AG04450 (cell line): ENCODE measurements around the gene IFI30. TPM values are rescaled to one million over a fixed set of nuclear protein-coding genes. Genes with fewer than 3 reads are reported as not detected.

Source experiments
- CTCF ChIA-PET: fragments of 300-600, 350-600 bp; formaldehyde crosslinking; extraction: SDS; loops from one replicate; lab custom pipeline; 2022; ENCODE audit warnings: antibody characterized with exemption, inconsistent platforms; lab: Charles Lee
- POLR2A ChIA-PET: fragments of 350-600 bp; formaldehyde crosslinking; extraction: SDS; loops from one replicate; lab custom pipeline; 2021; ENCODE audit warnings: antibody characterized with exemption, inconsistent platforms; lab: Yijun Ruan, JAX
- DNase-seq: peaks from one replicate; pipeline ENCODE4 v3.0.0-alpha.2; 2011; ENCODE audit warnings: low read depth, low spot score
- H3K27ac ChIP-seq: one replicate; pipeline ENCODE4 v1.5.1; 2012; ENCODE audit warnings: low read depth, low read length, control low read depth
- H3K27me3 ChIP-seq: one replicate; pipeline ENCODE4 v1.6.0; 2012; ENCODE audit warnings: low read length; ENCODE audit not compliant: control insufficient read depth, insufficient read depth
- H3K4me3 ChIP-seq: 2 replicates; pipeline ENCODE4 v1.5.1; 2011; ENCODE audit warnings: mild to moderate bottlenecking, low read depth, low read length, control low read depth
- H3K9me3 ChIP-seq: 2 replicates; pipeline ENCODE4 v1.5.1; 2012; ENCODE audit warnings: low read length; ENCODE audit not compliant: control insufficient read depth, insufficient read depth
- polyA plus RNA-seq: library from polyadenylated mRNA; depleted of rRNA; stranded (reverse); fragments of >200 nt; gene quantifications from 2 replicates; pipeline ENCODE4 v1.2.3, GENCODE V29; 2011
- TF ChIP-seq, protein P1 (sequence below): IDR thresholded peaks from 2 replicates; pipeline ENCODE4 v1.5.1; 2011; ENCODE audit warnings: low read depth, low read length, control low read depth, inconsistent platforms

IFI30 gene
- polyA plus RNA-seq, 1 experiment, result 6.9 TPM

DNA sequence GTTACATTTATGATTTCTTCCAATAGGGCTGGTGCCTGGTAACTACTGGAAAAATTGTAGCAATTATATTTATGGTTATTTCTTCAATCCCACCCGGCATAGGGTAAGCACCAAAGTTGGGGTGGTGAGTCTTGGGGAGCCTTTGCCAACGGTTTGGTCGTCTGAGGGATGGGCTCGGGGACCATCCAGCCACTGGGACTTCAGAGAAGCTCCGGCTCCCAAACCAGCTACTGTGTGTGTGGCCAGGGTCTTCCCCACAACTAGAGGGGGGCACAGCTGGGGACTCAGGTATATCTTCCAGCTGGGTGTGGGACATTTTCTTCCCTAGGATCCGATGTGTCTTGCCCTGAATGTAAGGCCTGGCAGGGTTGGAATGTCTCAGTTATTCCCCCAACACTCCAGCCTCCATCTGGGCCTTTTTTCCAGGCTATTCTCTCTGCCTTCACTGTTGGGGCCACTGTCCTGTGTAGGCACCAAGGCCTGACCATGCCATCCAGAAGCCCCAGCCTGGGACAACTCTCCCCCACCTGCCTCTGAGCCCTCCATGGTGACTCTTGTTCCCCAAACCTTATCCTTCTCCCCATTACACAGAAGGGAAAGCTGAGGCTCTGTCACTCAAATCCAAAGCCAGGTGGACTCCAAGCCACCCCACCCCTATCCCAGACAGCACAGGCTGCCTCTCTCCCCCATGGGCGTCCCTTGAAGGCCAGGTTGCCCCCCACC lies 1.1 kb upstream of the IFI30 start:
- POLR2A ChIA-PET, result no interaction called here
- no peak for DNase-seq
- Histone ChIP-seq H3K4me3 (no peak overlapping the region), H3K9me3 (no peaks in the 10 kb centered on the region; the same call in 1 of the 2 replicates), H3K27ac (no peak overlapping the region), H3K27me3 (peaks cover 5% of the 10 kb centered on the region)
- TF ChIP-seq, protein P1, sequence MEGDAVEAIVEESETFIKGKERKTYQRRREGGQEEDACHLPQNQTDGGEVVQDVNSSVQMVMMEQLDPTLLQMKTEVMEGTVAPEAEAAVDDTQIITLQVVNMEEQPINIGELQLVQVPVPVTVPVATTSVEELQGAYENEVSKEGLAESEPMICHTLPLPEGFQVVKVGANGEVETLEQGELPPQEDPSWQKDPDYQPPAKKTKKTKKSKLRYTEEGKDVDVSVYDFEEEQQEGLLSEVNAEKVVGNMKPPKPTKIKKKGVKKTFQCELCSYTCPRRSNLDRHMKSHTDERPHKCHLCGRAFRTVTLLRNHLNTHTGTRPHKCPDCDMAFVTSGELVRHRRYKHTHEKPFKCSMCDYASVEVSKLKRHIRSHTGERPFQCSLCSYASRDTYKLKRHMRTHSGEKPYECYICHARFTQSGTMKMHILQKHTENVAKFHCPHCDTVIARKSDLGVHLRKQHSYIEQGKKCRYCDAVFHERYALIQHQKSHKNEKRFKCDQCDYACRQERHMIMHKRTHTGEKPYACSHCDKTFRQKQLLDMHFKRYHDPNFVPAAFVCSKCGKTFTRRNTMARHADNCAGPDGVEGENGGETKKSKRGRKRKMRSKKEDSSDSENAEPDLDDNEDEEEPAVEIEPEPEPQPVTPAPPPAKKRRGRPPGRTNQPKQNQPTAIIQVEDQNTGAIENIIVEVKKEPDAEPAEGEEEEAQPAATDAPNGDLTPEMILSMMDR, result no peak
- CTCF ChIA-PET, result interaction anchor here (0.6 to 2.4 kb wide), 3 partner anchors 59 to 302 kb away, joined by 3 to 10 read pairs (median 7); no protein-coding TSS in a partner anchor

DNA sequence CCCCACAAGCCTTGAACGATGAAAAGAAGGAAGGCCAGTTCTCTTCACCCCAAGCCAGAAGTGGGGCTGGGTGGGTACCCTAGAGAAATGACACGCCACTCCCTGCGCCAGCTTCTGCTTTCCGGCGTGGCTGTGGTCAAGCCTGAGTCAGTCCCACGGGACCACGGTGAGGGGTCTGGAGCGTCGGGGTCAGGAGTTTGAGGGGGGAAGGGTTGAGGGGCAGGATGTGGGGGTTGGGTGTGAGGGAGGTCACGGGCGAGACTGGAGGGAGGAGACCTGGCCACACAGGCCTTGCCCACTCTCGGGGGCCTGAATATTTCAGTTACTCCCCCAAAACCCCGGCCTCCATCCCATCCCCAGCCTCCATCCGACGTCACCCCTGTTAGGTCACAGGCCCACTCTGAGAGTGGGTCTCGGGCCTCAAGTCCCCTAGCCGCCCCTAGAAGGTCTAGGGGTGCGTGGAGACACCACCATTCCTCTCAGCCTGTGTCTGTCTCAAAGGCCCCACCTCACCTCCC lies 500 bp upstream of the IFI30 start:
- H3K9me3 ChIP-seq, result no peaks in the 10 kb centered on the region; the same call in 1 of the 2 replicates
- no peak overlapping the region for H3K27ac ChIP-seq
- no peak for DNase-seq
- peak overlapping the region; percentile 73 for H3K4me3 ChIP-seq
- POLR2A ChIA-PET, result no interaction called here
- H3K27me3 ChIP-seq, result peaks cover 5% of the 10 kb centered on the region
- CTCF ChIA-PET, result interaction anchor here (0.6 to 1.4 kb wide), 2 partner anchors 156 to 303 kb away, joined by 3 to 7 read pairs; no protein-coding TSS in a partner anchor
- TF ChIP-seq, protein P1, result no peak

DNA sequence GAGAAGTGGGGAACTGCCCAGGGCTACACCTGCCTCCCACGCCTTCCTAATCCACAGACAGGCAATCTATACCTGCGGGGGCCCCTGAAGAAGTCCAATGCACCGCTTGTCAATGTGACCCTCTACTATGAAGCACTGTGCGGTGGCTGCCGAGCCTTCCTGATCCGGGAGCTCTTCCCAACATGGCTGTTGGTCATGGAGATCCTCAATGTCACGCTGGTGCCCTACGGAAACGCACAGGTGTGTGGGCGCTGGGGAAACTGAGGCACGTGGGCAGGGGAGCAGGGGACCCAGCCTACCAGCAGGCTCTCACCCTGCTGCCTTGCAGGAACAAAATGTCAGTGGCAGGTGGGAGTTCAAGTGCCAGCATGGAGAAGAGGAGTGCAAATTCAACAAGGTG lies 1.4 kb downstream of the IFI30 start:
- POLR2A ChIA-PET, result no interaction called here
- TF ChIP-seq, protein P1, result no peak

DNA sequence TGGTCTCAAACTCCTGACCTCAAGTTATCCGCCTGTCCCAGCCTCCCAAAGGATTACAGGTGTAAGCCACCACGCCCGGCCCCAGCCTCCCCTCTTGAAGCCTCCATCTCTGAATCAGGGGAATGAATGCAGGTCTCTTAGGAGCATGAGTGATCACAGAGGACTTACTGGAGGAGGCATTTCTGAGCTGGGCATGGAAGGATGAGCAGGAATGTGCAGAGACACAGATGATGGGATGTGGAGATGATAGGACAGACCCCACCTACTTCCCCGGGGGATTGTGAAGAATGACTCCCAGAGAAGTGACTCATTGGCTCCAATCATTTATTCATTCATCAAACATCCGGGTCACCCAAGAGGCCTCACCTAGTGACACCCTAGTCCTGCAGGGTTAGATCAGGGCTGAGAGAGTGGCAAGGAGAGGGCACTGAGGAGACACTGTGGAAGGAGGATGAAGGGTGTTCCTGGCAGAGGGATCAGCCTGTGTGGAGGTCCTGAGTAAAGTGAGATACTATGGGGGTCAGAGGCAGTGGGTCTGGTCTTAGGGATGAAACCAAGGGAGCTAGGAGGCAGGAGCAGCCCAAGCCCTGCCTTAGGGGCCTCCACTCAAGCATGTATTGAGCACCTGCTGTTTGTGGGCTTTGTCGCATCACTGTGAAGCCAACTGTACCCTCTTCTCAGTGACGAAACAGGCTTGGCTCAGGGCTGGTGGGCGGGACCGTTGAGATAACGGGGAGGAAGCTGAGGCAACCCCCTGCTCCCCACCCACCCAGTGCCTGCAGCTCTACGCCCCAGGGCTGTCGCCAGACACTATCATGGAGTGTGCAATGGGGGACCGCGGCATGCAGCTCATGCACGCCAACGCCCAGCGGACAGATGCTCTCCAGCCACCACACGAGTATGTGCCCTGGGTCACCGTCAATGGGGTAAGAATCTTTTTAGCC lies 3.0 kb downstream of the IFI30 start:
- ChIA-PET CTCF (interaction anchor here (0.6 to 1.6 kb wide), 5 partner anchors 15 to 103 kb away, joined by 3 to 7 read pairs (median 4); no protein-coding TSS in a partner anchor), POLR2A (no interaction called here)
- TF ChIP-seq, protein P1, result no peak
- no peak overlapping the region for H3K4me3 ChIP-seq
- DNase-seq, result no peak
- H3K27ac ChIP-seq, result no peak overlapping the region
- H3K27me3 ChIP-seq, result peaks cover 7% of the 10 kb centered on the region
- no peaks in the 10 kb centered on the region; the same call in 1 of the 2 replicates for H3K9me3 ChIP-seq

More for the DNA sequence above, 1.4 kb downstream of the IFI30 start:
- Histone ChIP-seq H3K9me3 (no peaks in the 10 kb centered on the region; the same call in 1 of the 2 replicates), H3K27ac (no peak overlapping the region), H3K4me3 (no peak overlapping the region), H3K27me3 (peaks cover 5% of the 10 kb centered on the region)
- CTCF ChIA-PET, result interaction anchor here (0.9 to 1.2 kb wide), 3 partner anchors 13 to 77 kb away, joined by 3 to 4 read pairs (median 3); no protein-coding TSS in a partner anchor
- DNase-seq, result no peak
